Activated B cell treated with CpG ODN at 0.5 μM for 24 hours (primary cell): ENCODE measurements around the gene NCOA1. TPM values are rescaled to one million over a fixed set of nuclear protein-coding genes. Genes with fewer than 3 reads are reported as not detected.

ENCODE experiments used
- ATAC-seq: fragments of 200-7000 bp; cut with Tn5 transposase; one replicate; pipeline ENCODE4 v1.10.0; 2021; ENCODE audit warnings: low read depth, mild to moderate bottlenecking, moderate library complexity
- CTCF ChIA-PET: fragments of 350-600 bp; sonication (Branson Sonifier 250); formaldehyde crosslinking; loops from one replicate; lab custom pipeline; 2021; ENCODE audit warnings: antibody characterized with exemption; lab: Charles Lee
- POLR2A ChIA-PET: fragments of 350-600 bp; sonication (Branson Sonifier 250); formaldehyde crosslinking; loops from one replicate; lab custom pipeline; 2021; ENCODE audit warnings: antibody characterized with exemption; lab: Charles Lee
- DNase-seq: peaks from one replicate; pipeline ENCODE4 v3.0.0; 2022
- H3K27ac Mint-ChIP-seq: one replicate; pipeline ENCODE4 v1.8.0; 2020; ENCODE audit warnings: mixed read lengths
- H3K27me3 Mint-ChIP-seq: one replicate; pipeline ENCODE4 v1.8.0; 2021; ENCODE audit warnings: mixed read lengths
- H3K36me3 Mint-ChIP-seq: one replicate; pipeline ENCODE4 v1.8.0; 2021; ENCODE audit warnings: low read depth, mixed read lengths
- H3K4me1 Mint-ChIP-seq: one replicate; pipeline ENCODE4 v1.8.0; 2021; ENCODE audit warnings: mixed read lengths
- H3K4me3 Mint-ChIP-seq: one replicate; pipeline ENCODE4 v1.8.0; 2020; ENCODE audit warnings: mild to moderate bottlenecking, mixed read lengths
- H3K9me3 Mint-ChIP-seq: one replicate; pipeline ENCODE4 v1.8.0; 2020; ENCODE audit warnings: mixed read lengths
- CTCF ChIP-seq: fragments of 200-600 bp; IDR thresholded peaks from one replicate; pipeline ENCODE4 v1.8.0; 2022; ENCODE audit warnings: antibody characterized with exemption, mild to moderate bottlenecking
- intact Hi-C: fragments of 100-400 bp; cut with micrococcal nuclease; formaldehyde crosslinking; loops from one replicate; pipeline ENCODE4 v1.15.1; 2024
- total RNA-seq: library from RNA; stranded (reverse); gene quantifications from 2 replicates; pipeline ENCODE4 v1.2.3, GENCODE V29; 2022

The NCOA1 gene
- total RNA-seq, 1 donor from 2014 or later, result 49.5 TPM

GRCh38 chr2:24644032-24644431, 153.0 kb downstream of the NCOA1 start:
- H3K4me1 Mint-ChIP-seq, result peaks cover 10% of the 10 kb centered on the region
- intact Hi-C loops, result no loop called here
- POLR2A ChIA-PET, result no interaction called here
- no peak overlapping the region for H3K4me3 Mint-ChIP-seq
- CTCF ChIA-PET, result interaction anchor here (1.0 kb wide), 1 partner anchor 23 kb away, joined by 3 read pairs; no protein-coding TSS in a partner anchor
- H3K36me3 Mint-ChIP-seq, result peaks cover 10% of the 10 kb centered on the region
- DNase-seq (no peak), ATAC-seq (no peak)
- no peak for TF ChIP-seq CTCF
- no peaks in the 10 kb centered on the region for H3K27me3 Mint-ChIP-seq
- H3K9me3 Mint-ChIP-seq, result no peaks in the 10 kb centered on the region
- H3K27ac Mint-ChIP-seq, result no peak overlapping the region

GRCh38 chr2:24650997-24651642, 160.1 kb downstream of the NCOA1 start:
- Mint-ChIP-seq H3K27me3 (no peaks in the 10 kb centered on the region), H3K36me3 (peaks cover 3% of the 10 kb centered on the region), H3K27ac (no peak overlapping the region), H3K4me1 (peaks cover 35% of the 10 kb centered on the region), H3K9me3 (no peaks in the 10 kb centered on the region), H3K4me3 (no peak overlapping the region)
- intact Hi-C loops, result loop anchor here (5.0 kb wide), 2 partner anchors 74 to 159 kb away; partner anchors contain the start of gene NCOA1
- ChIA-PET POLR2A (no interaction called here), CTCF (no interaction called here)
- ATAC-seq, result no peak
- no peak for TF ChIP-seq CTCF
- DNase-seq, result no peak

GRCh38 chr2:24651643-24652003, 160.6 kb downstream of the NCOA1 start:
- Mint-ChIP-seq H3K36me3 (peaks cover 2% of the 10 kb centered on the region), H3K4me3 (no peak overlapping the region), H3K27me3 (no peaks in the 10 kb centered on the region), H3K9me3 (no peaks in the 10 kb centered on the region), H3K4me1 (peaks cover 38% of the 10 kb centered on the region), H3K27ac (no peak overlapping the region)
- no peak for TF ChIP-seq CTCF
- ATAC-seq, result no peak
- DNase-seq, result no peak
- ChIA-PET CTCF (no interaction called here), POLR2A (no interaction called here)
- intact Hi-C loops, result loop anchor here (5.0 kb wide), 2 partner anchors 74 to 159 kb away; partner anchors contain the start of gene NCOA1

GRCh38 chr2:24652265-24653182, 161.5 kb downstream of the NCOA1 start:
- Mint-ChIP-seq H3K9me3 (no peaks in the 10 kb centered on the region), H3K27ac (peak overlapping the region; percentile 78), H3K27me3 (no peaks in the 10 kb centered on the region), H3K4me3 (no peak overlapping the region), H3K4me1 (peaks cover 39% of the 10 kb centered on the region), H3K36me3 (peaks cover 2% of the 10 kb centered on the region)
- CTCF ChIA-PET, result no interaction called here
- ATAC-seq (peak; percentile 52), DNase-seq (no peak)
- no peak for TF ChIP-seq CTCF
- intact Hi-C loops, result loop anchor here (5.0 kb wide), 2 partner anchors 75 to 160 kb away; partner anchors contain the start of gene NCOA1
- POLR2A ChIA-PET, result interaction anchor here (0.7 kb wide), 1 partner anchor 129 kb away, joined by 3 read pairs; no protein-coding TSS in a partner anchor

- Mint-ChIP-seq H3K9me3 (no peaks in the 10 kb centered on the region), H3K4me1 (peaks cover 20% of the 10 kb centered on the region), H3K27ac (no peak overlapping the region), H3K36me3 (peaks cover 17% of the 10 kb centered on the region), H3K27me3 (no peaks in the 10 kb centered on the region), H3K4me3 (no peak overlapping the region)
- ATAC-seq (no peak), DNase-seq (no peak)
- POLR2A ChIA-PET, result no interaction called here
- CTCF ChIA-PET, result interaction anchor here (0.6 kb wide), 1 partner anchor 218 kb away, joined by 4 read pairs; no protein-coding TSS in a partner anchor
- intact Hi-C loops, result no loop called here
- no peak for TF ChIP-seq CTCF
Observed at GRCh38 chr2:24657818-24658217, 166.8 kb downstream of the NCOA1 start.
